ENCODE results near the gene PTPN23. TPM values are rescaled to one million over a fixed set of nuclear protein-coding genes. Genes with fewer than 3 reads are reported as not detected.
A peak's percentile ranks its signal among the peaks of the same experiment; 100 is the strongest.

The PTPN23 gene
- total and polyA plus RNA-seq, 2 of the 13 experiments (the other 11 are each of a cell fraction or from before 2014, with no cell fraction given): 2.3 to 3.7 TPM

- TF ChIP-seq ZNF710 (CRISPR knock-in tag; IDR thresholded peaks at IDR 0.05; ENCODE audit: borderline replicate concordance) (peak; percentile 35; the same call in 1 of the 2 replicates), ELF4 (CRISPR knock-in tag; IDR thresholded peaks at IDR 0.05; ENCODE audit: borderline replicate concordance) (peak; percentile 69; the same call in 1 of the 2 replicates), ZNF747 (CRISPR knock-in tag; IDR thresholded peaks at IDR 0.05; ENCODE audit: borderline replicate concordance) (peak; percentile 72), RELA (CRISPR knock-in tag; IDR thresholded peaks at IDR 0.05) (no peak), SMARCC2 (IDR thresholded peaks at IDR 0.05) (no peak), ZHX1 (CRISPR knock-in tag; IDR thresholded peaks at IDR 0.05; ENCODE audit: low read depth) (no peak; the same call in 1 of the 2 replicates), MTA1 (CRISPR knock-in tag; IDR thresholded peaks at IDR 0.05; ENCODE audit: borderline replicate concordance) (no peak), ZNF513 (CRISPR knock-in tag; conservative IDR thresholded peaks at IDR 0.05) (0 out of 2 replicates have a peak, but pooled peaks have one; percentile 57), RBM22 (optimal IDR thresholded peaks at IDR 0.05; ENCODE audit: low read length) (no peak), YEATS4 (CRISPR knock-in tag; IDR thresholded peaks at IDR 0.05; ENCODE audit: borderline replicate concordance) (peak; percentile 87; the same call in 1 of the 2 replicates), ZNF678 (CRISPR knock-in tag; IDR thresholded peaks at IDR 0.05) (peak; percentile 78; the same call in 1 of the 2 replicates), ATF6 (CRISPR knock-in tag; conservative IDR thresholded peaks at IDR 0.05) (no peak), NFKB2 (CRISPR knock-in tag; IDR thresholded peaks at IDR 0.05; ENCODE audit: borderline replicate concordance) (peak; percentile 25; the same call in 1 of the 2 replicates), MIER2 (CRISPR knock-in tag; IDR thresholded peaks at IDR 0.05) (peak; percentile 26; the same call in 1 of the 2 replicates), ZNF772 (CRISPR knock-in tag; IDR thresholded peaks at IDR 0.05) (peak; percentile 2; the same call in 1 of the 2 replicates), IRF2 (CRISPR knock-in tag; IDR thresholded peaks at IDR 0.05) (peak; percentile 91), ELF1 (CRISPR knock-in tag; IDR thresholded peaks at IDR 0.05) (peak; percentile 87), ZNF605 (CRISPR knock-in tag; IDR thresholded peaks at IDR 0.05) (peak; percentile 92), KAT2B (IDR thresholded peaks at IDR 0.05; ENCODE audit: borderline replicate concordance, low read depth, low read length) (no peak), ONECUT2 (CRISPR knock-in tag; IDR thresholded peaks at IDR 0.05) (no peak), SMAD9 (CRISPR knock-in tag; IDR thresholded peaks at IDR 0.05) (no peak), KAT8 (CRISPR knock-in tag; IDR thresholded peaks at IDR 0.05) (peak; percentile 87)
Observed at GRCh38 chr3:47380601-47381316, at the start of gene PTPN23 (continued).

Measured in HepG2 (cell line).